HepG2 (cell line): Measurements from ENCODE around the gene RAB40A.

Source experiments
- FOXP1 ChIP-seq, 2 experiments: fragments of 450-650 bp in 1 of 2; IDR thresholded peaks; 2 replicates each; pipeline ENCODE4 v1.6.1; 2017 to 2018; ENCODE audit warnings: antibody characterized with exemption in 1 of 2
- MAFK ChIP-seq, 2 experiments: IDR thresholded peaks in 1 of 2; conservative IDR thresholded peaks in 1 of 2; 2 replicates each; pipeline ENCODE4 v1.6.1; 2011; ENCODE audit warnings: improper control_type of control experiment in 2 of 2, low read length in 2 of 2
- PHF8 ChIP-seq: sonication (generic); formaldehyde crosslinking; IDR thresholded peaks from 2 replicates; pipeline ENCODE4 v1.5.0; 2020; ENCODE audit warnings: missing genetic modification reagents
- RXRA ChIP-seq: sonication (generic); formaldehyde crosslinking; IDR thresholded peaks from 2 replicates; pipeline ENCODE4 v1.5.1; 2020; ENCODE audit warnings: missing genetic modification reagents
- SMC3 ChIP-seq: IDR thresholded peaks from 2 replicates; pipeline ENCODE4 v1.6.1; 2011; ENCODE audit warnings: low read length, improper control_type of control experiment
- SNRNP70 ChIP-seq: fragments of 200-400 bp; formaldehyde crosslinking; IDR thresholded peaks from 2 replicates; pipeline ENCODE4 v1.6.1; 2017; ENCODE audit warnings: mild to moderate bottlenecking, low read depth, low read length, moderate library complexity
- TCF12 ChIP-seq, 2 experiments: fragments of 450-650 bp in 1 of 2; sonication (generic) in 1 of 2; formaldehyde crosslinking in 1 of 2; IDR thresholded peaks; 2 replicates each; pipeline versions ENCODE4 v1.6.1 to v1.8.0; 2017 to 2022; ENCODE audit warnings: antibody characterized with exemption in 1 of 2, mild to moderate bottlenecking in 1 of 2, missing genetic modification reagents in 1 of 2, moderate library complexity in 1 of 2
- TF ChIP-seq, protein P1 (sequence below): sonication (generic); formaldehyde crosslinking; IDR thresholded peaks from 2 replicates; pipeline ENCODE4 v1.4.0; 2020; ENCODE audit warnings: missing genetic modification reagents
- TF ChIP-seq, protein P2 (sequence below): sonication (generic); formaldehyde crosslinking; IDR thresholded peaks from 2 replicates; pipeline ENCODE4 v1.5.1; 2020; ENCODE audit warnings: mild to moderate bottlenecking, missing genetic modification reagents

DNA sequence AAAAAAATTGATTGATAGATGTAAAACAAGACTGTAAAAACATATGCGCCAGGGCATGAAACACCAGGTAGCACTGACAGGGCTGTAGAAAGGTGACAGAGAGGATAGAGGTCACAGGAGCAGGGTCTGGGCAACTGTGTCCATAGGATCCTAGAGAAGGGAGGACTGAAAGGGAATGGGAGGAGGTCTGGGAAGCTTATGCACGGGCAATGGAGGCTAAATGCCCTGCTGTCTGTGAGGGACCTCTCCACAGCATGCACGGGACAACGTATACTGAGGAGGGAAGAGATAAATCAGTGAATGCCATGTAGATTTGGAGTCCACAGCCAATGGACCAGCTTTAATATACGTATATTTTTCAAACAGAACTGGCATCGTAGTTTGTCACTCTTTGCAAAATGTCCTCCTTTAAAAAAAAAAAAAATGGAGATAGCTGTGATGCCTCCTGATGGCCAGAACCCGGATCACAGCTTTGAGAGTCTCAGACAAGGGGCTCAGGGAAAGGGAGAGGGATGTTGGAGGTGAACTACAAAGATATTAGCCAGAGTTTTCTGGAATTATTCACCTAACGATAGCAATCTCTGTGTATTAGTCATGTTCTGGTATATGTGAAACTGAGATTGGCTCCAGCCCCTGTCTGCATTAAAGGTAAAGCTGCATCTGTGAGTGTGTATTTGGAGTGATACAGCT is 16.0 kb downstream of the RAB40A start:
- TF ChIP-seq, protein P1, sequence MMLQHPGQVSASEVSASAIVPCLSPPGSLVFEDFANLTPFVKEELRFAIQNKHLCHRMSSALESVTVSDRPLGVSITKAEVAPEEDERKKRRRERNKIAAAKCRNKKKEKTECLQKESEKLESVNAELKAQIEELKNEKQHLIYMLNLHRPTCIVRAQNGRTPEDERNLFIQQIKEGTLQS (CRISPR knock-in tag): no peak
- TF ChIP-seq FOXP1 (IDR thresholded peaks at IDR 0.05) (no peak), FOXP1 (CRISPR knock-in tag; IDR thresholded peaks at IDR 0.05) (no peak), MAFK (conservative IDR thresholded peaks at IDR 0.05 in 1 of 2, IDR thresholded peaks at IDR 0.05 in 1 of 2; ENCODE audit: low read length in 2 of 2) (no peak), TCF12 (IDR thresholded peaks at IDR 0.05) (no peak), TCF12 (CRISPR knock-in tag; IDR thresholded peaks at IDR 0.05) (no peak), SMC3 (no peak), SNRNP70 (no peak), PHF8 (CRISPR knock-in tag) (no peak), RXRA (CRISPR knock-in tag) (no peak)
- TF ChIP-seq, protein P2, sequence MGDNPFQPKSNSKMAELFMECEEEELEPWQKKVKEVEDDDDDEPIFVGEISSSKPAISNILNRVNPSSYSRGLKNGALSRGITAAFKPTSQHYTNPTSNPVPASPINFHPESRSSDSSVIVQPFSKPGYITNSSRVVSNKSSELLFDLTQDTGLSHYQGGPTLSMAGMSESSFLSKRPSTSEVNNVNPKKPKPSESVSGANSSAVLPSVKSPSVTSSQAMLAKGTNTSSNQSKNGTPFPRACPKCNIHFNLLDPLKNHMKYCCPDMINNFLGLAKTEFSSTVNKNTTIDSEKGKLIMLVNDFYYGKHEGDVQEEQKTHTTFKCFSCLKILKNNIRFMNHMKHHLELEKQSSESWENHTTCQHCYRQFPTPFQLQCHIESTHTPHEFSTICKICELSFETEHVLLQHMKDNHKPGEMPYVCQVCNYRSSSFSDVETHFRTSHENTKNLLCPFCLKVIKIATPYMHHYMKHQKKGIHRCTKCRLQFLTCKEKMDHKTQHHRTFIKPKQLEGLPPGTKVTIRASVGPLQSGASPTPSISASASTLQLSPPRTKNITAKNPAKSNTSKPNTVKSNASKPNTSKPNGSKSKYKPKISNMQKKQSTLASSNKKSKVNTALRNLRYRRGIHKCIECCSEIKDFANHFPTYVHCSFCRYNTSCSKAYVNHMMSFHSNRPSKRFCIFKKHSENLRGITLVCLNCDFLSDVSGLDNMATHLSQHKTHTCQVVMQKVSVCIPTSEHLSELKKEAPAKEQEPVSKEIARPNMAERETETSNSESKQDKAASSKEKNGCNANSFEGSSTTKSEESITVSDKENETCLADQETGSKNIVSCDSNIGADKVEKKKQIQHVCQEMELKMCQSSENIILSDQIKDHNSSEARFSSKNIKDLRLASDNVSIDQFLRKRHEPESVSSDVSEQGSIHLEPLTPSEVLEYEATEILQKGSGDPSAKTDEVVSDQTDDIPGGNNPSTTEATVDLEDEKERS: no peak
